Mucosa of descending colon (tissue), 3 donors: ENCODE measurements around the gene SHISA2. TPM values are rescaled to one million over a fixed set of nuclear protein-coding genes. Genes with fewer than 3 reads are reported as not detected.
"Not testable (repeated sequence)": the region's sequence is repeated elsewhere in the genome, so short reads cannot be mapped to it uniquely, and the experiment has no call there.

Experiments
- ATAC-seq: fragments of 200-7000 bp; cut with Tn5 transposase; one replicate; pipeline ENCODE4 v1.9.1; 2020; ENCODE audit warnings: mild to moderate bottlenecking, moderate library complexity
- DNase-seq, 3 donors: peaks; one replicate each; pipeline ENCODE4 v3.0.0-alpha.2; 2020
- H3K36me3 ChIP-seq: fragments of 200-600 bp; one replicate; pipeline ENCODE4 v1.8.0; 2021; ENCODE audit warnings: low read depth, mild to moderate bottlenecking
- H3K4me1 ChIP-seq: fragments of 200-600 bp; one replicate; pipeline ENCODE4 v1.8.0; 2021; ENCODE audit warnings: low read depth, mild to moderate bottlenecking
- H3K4me3 ChIP-seq: fragments of 200-600 bp; one replicate; pipeline ENCODE4 v1.8.0; 2021; ENCODE audit warnings: mild to moderate bottlenecking
- H3K9me3 ChIP-seq: fragments of 200-600 bp; one replicate; pipeline ENCODE4 v1.8.0; 2021; ENCODE audit warnings: mild to moderate bottlenecking
- CTCF ChIP-seq: fragments of 200-600 bp; IDR thresholded peaks from one replicate; pipeline ENCODE4 v1.8.0; 2022; ENCODE audit warnings: antibody characterized with exemption, mild to moderate bottlenecking
- intact Hi-C, 2 donors: fragments of 100-400 bp; cut with DNase I in 1 of 2; cut with micrococcal nuclease in 1 of 2; formaldehyde crosslinking; loops; one replicate each; pipeline versions ENCODE4 v1.11.0 to v1.11.1; 2022; cut with DNase I, micrococcal nuclease
- total RNA-seq, 3 donors: library from RNA; stranded (reverse); fragmentation: NEBNext Ultra II Directional in 2 of 3; extraction: Animal tissue kit (Norgen Biotek cat#: 25700) in 2 of 3; gene quantifications; one replicate each; pipeline versions ENCODE4 v1.2.1 to v1.2.4, GENCODE V29; 2021 to 2023
- donor health status: DM: no; HTN: no; CAD: no; lungs with moderate emphysema.
- donor health status: DM: no; HTN: no; CAD: no.
- donor health status: DM: no; HTN: yes; CAD: no.

Gene SHISA2
- total RNA-seq, 3 donors from 2014 or later = 0.26 to 0.43 (median 0.32) TPM

- intact Hi-C loops = no loop called here
- ATAC-seq (no peak), DNase-seq (no peak)
- TF ChIP-seq CTCF = no peak
- no peak overlapping the region for H3K4me3 ChIP-seq
- no peaks in the 10 kb centered on the region for H3K36me3 ChIP-seq
- H3K4me1 ChIP-seq = no peaks in the 10 kb centered on the region
- no peaks in the 10 kb centered on the region for H3K9me3 ChIP-seq
Observed at GRCh38 chr13:26071691-26072090, 19.9 kb upstream of the SHISA2 start.

GRCh38 chr13:26069642-26070041 lies 17.8 kb upstream of the SHISA2 start:
- H3K4me3 ChIP-seq, H3K9me3 ChIP-seq, H3K36me3 ChIP-seq, ATAC-seq, DNase-seq, intact Hi-C loops, H3K4me1 ChIP-seq: not testable (repeated sequence)

GRCh38 chr13:26068372-26068771 lies 16.6 kb upstream of the SHISA2 start:
- H3K36me3 ChIP-seq, H3K9me3 ChIP-seq, intact Hi-C loops, DNase-seq, H3K4me1 ChIP-seq, ATAC-seq, H3K4me3 ChIP-seq: not testable (repeated sequence)

GRCh38 chr13:26067601-26068000 lies 15.8 kb upstream of the SHISA2 start:
- intact Hi-C loops = no loop called here
- TF ChIP-seq CTCF = no peak
- no peaks in the 10 kb centered on the region for H3K36me3 ChIP-seq
- H3K4me3 ChIP-seq = no peak overlapping the region
- no peak for ATAC-seq
- no peaks in the 10 kb centered on the region for H3K9me3 ChIP-seq
- DNase-seq = no peak
- no peaks in the 10 kb centered on the region for H3K4me1 ChIP-seq

- H3K36me3 ChIP-seq, ATAC-seq, DNase-seq, H3K9me3 ChIP-seq, H3K4me3 ChIP-seq, H3K4me1 ChIP-seq, intact Hi-C loops: not testable (repeated sequence)
Observed at GRCh38 chr13:26066492-26066891, 14.7 kb upstream of the SHISA2 start.

- peak; percentile 13 for TF ChIP-seq CTCF
- Histone ChIP-seq H3K4me3 (no peak overlapping the region), H3K9me3 (no peaks in the 10 kb centered on the region), H3K4me1 (no peaks in the 10 kb centered on the region), H3K36me3 (no peaks in the 10 kb centered on the region)
- ATAC-seq = peak; percentile 44
- intact Hi-C loops = loop anchor here (5.0 kb wide), 2 partner anchors 486 to 491 kb away; no protein-coding TSS in a partner anchor
- DNase-seq = peak in 1 of 3 donors; percentile 66
Observed at GRCh38 chr13:26062853-26063444, 11.1 kb upstream of the SHISA2 start.

- Histone ChIP-seq H3K9me3 (no peaks in the 10 kb centered on the region), H3K4me3 (no peak overlapping the region), H3K36me3 (no peaks in the 10 kb centered on the region), H3K4me1 (no peaks in the 10 kb centered on the region)
- no peak for TF ChIP-seq CTCF
- ATAC-seq = peak; percentile 18
- intact Hi-C loops = loop anchor here (5.0 kb wide), 2 partner anchors 485 to 490 kb away; no protein-coding TSS in a partner anchor
- no peak for DNase-seq
Observed at GRCh38 chr13:26061947-26062346, 10.1 kb upstream of the SHISA2 start.
